ENCODE data around the gene TTC34. TPM values are rescaled to one million over a fixed set of nuclear protein-coding genes. Genes with fewer than 3 reads are reported as not detected.
A peak's percentile ranks its signal among the peaks of the same experiment; 100 is the strongest.

TTC34 gene
- total and polyA plus RNA-seq, 9 of the 15 experiments (the other 6 are each of a cell fraction or from before 2014, with no cell fraction given) = 0.03 to 0.38 (median 0.05) TPM; not detected in 2

DNA sequence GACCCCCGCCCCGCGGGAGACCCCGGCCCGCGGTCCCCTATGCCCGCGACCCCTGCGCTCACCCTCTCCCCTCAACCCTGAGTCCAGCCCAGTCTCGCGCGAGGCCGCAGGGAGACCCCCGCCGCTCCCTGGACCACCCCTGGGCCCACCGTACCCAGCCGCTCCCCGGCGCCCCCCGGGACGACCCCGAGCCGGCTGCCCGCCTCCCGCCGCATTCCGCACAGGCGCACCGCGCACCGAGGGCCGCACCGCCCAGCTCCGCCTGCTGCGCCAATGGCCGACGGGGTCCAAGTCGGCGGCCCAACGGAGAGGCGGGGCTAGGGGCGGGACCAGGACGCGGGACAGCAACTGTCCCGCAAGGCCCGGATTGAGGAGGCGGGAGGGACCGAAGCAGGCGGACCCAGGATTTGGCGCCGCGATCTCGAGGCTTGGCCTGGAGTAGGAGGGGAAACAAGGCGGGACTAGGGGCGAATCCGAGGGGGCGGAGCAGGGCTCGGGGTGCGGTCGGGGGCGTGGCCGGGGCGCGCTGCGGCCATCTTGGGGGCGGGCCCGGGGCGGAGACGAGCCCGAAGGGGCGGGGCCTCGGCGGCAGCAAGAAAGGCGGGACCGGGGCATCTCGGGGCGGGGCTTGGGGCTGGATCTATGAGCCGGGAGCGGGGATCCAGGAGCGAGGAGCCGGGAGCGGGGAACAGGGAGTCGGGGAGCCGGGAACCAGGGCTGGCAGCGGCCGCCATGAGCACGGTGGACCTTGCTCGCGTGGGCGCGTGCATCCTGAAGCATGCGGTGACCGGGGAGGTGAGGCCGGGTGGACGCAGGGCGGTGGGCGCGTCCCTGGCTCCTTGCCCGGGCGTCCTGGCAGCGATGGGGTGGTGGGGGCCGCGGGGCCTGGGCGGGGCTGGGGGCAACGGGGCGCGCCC is 215.1 kb downstream of the TTC34 start, which contains the start of gene PRXL2B (continued):
- TF ChIP-seq ZBTB40 (IDR thresholded peaks at IDR 0.05) (no peak), ZBTB40 (CRISPR knock-in tag; IDR thresholded peaks at IDR 0.05) (no peak), SP2 (IDR thresholded peaks at IDR 0.05; ENCODE audit: extremely low read depth, low read depth, low read length, poor library complexity, severe bottlenecking) (peak; percentile 5), ZNF354B (CRISPR knock-in tag; IDR thresholded peaks at IDR 0.05) (no peak), E2F6 (IDR thresholded peaks at IDR 0.05; ENCODE audit: borderline replicate concordance in 1 of 2, extremely low read depth in 1 of 2, insufficient read depth in 1 of 2, insufficient read length in 1 of 2, low read depth in 1 of 2, low read length in 1 of 2, poor library complexity in 1 of 2, severe bottlenecking in 1 of 2) (peak; percentile 93 to 96), TCF7L2 (IDR thresholded peaks at IDR 0.05; ENCODE audit: low read depth, low read length) (no peak), ZNF778 (CRISPR knock-in tag; IDR thresholded peaks at IDR 0.05) (no peak), CTCF (IDR thresholded peaks at IDR 0.05 in 2 of 3, conservative IDR thresholded peaks at IDR 0.05 in 1 of 3; ENCODE audit: insufficient read depth in 2 of 3, low read depth in 1 of 3, low read length in 3 of 3) (no peak), C11orf30 (IDR thresholded peaks at IDR 0.05; ENCODE audit: low read depth) (no peak), ZNF561 (CRISPR knock-in tag; conservative IDR thresholded peaks at IDR 0.05) (no peak), HEY1 (CRISPR knock-in tag; IDR thresholded peaks at IDR 0.05; ENCODE audit: borderline replicate concordance) (no peak), WHSC1 (IDR thresholded peaks at IDR 0.05; ENCODE audit: low read length) (no peak), RBM22 (IDR thresholded peaks at IDR 0.05; ENCODE audit: low read depth, low read length, poor library complexity, severe bottlenecking) (no peak), BHLHE40 (IDR thresholded peaks at IDR 0.05; ENCODE audit: low read length) (no peak), CSDE1 (IDR thresholded peaks at IDR 0.05) (no peak)
